Transverse colon (tissue), 4 donors: ENCODE data around the gene CHST11.

Experiments
- EP300 ChIP-seq: sonication (generic); formaldehyde crosslinking; IDR thresholded peaks from one replicate; pipeline ENCODE4 v1.6.1; 2017; ENCODE audit warnings: antibody characterized with exemption, low read depth
- POLR2A ChIP-seq: fragments of 450-650 bp; IDR thresholded peaks from one replicate; pipeline ENCODE4 v1.6.1; 2016; ENCODE audit warnings: antibody characterized with exemption, mild to moderate bottlenecking, moderate library complexity
- POLR2AphosphoS5 ChIP-seq, 3 donors: sonication (generic); formaldehyde crosslinking; IDR thresholded peaks; one replicate each; pipeline ENCODE4 v1.6.1; 2016; ENCODE audit warnings: antibody characterized with exemption in 3 of 3
- TF ChIP-seq, protein P1 (sequence below), 5 experiments: fragments of 200-600 bp in 3 of 5; fragments of 450-650 bp in 2 of 5; sonication (generic) in 3 of 5; IDR thresholded peaks; 1 replicate in 2 of 5; 2 replicates in 3 of 5; pipeline ENCODE4 v1.5.1; 2016 to 2017; ENCODE audit warnings: antibody characterized with exemption in 5 of 5, inconsistent platforms in 3 of 5, mild to moderate bottlenecking in 2 of 5, moderate library complexity in 1 of 5

DNA sequence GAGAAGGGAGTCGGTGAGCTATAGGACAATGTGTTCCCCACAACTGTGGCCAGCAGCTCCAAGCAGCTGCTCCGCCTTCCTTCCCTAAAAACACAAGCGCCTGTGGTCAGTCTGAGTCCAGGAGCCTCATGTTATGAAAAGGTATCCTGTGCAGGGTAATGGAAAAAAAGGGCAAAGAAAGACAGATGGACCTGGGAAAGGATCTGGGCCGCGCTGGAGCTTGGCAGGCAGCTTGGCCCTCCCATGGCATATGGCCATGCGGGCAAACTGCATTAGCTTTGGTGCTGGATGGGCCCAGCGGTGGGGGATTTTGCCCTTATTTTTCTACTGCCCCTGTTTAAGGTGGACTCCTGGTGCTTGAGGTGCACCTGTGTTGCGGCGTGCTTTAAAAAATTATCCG is 23.7 kb upstream of the CHST11 start:
- TF ChIP-seq, protein P1, sequence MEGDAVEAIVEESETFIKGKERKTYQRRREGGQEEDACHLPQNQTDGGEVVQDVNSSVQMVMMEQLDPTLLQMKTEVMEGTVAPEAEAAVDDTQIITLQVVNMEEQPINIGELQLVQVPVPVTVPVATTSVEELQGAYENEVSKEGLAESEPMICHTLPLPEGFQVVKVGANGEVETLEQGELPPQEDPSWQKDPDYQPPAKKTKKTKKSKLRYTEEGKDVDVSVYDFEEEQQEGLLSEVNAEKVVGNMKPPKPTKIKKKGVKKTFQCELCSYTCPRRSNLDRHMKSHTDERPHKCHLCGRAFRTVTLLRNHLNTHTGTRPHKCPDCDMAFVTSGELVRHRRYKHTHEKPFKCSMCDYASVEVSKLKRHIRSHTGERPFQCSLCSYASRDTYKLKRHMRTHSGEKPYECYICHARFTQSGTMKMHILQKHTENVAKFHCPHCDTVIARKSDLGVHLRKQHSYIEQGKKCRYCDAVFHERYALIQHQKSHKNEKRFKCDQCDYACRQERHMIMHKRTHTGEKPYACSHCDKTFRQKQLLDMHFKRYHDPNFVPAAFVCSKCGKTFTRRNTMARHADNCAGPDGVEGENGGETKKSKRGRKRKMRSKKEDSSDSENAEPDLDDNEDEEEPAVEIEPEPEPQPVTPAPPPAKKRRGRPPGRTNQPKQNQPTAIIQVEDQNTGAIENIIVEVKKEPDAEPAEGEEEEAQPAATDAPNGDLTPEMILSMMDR (IDR thresholded peaks at IDR 0.05): no peak
- TF ChIP-seq POLR2AphosphoS5 (IDR thresholded peaks at IDR 0.05) (no peak), POLR2A (no peak), EP300 (no peak)
